ENCODE results near the gene HLCS.
"Not testable (repeated sequence)": the region's sequence is repeated elsewhere in the genome, so short reads cannot be mapped to it uniquely, and the experiment has no call there.

HLCS gene

DNA sequence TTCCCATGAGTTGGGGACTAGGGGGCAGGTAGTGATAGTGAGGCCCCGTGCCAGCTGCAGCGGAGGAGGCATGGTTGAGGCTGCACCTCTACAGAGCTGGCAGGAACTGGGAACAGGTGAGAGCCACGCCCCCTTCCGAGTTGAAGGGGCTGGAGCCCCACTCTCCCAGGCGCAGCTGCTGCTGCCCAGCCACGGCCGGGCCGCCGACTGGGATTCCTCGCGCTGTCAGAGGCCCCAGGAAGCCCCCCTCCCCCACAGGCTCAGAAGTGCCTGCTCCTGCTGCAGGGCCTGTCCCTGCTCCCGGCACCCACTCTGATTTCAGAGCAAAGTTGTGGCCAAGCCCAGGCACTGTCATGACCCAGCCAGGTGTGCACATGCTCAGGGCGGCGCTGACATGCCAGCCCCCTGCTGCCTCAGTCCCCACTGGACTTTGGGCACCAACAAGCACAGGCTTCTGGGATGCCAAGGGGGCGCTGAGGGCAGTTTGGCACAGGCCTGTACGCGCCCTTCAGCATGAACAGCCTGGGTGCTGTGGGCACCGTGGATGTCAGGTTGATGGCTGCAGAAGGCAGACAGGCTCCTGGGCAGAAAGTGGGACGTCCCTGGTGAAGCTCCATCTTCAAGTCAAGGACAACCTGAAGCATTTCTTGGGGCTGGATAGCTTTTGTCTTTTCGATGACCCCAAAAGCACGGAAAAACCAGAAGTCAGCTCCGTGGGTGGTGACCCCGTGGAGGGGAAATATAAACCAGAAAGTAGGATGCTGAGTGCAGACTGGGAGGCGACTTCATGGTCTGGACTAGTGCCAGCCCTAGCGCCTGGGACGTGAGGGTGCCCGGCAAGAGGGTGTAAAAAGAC lies 146.1 kb downstream of the HLCS start:
- Histone ChIP-seq H3K36me3 (no peaks in the 10 kb centered on the region), H3K4me3 (ENCODE audit: low read depth in 1 of 2, low read length in 1 of 2) (no peak overlapping the region), H3K4me1 (ENCODE audit: control insufficient read depth in 1 of 2, insufficient read depth in 1 of 2, low read depth in 1 of 2, low read length in 1 of 2) (no peaks in the 10 kb centered on the region), H3K27me3 (no peaks in the 10 kb centered on the region), H3K9me3 (no peaks in the 10 kb centered on the region), H3K27ac (no peak overlapping the region)
- TF ChIP-seq, protein P1, sequence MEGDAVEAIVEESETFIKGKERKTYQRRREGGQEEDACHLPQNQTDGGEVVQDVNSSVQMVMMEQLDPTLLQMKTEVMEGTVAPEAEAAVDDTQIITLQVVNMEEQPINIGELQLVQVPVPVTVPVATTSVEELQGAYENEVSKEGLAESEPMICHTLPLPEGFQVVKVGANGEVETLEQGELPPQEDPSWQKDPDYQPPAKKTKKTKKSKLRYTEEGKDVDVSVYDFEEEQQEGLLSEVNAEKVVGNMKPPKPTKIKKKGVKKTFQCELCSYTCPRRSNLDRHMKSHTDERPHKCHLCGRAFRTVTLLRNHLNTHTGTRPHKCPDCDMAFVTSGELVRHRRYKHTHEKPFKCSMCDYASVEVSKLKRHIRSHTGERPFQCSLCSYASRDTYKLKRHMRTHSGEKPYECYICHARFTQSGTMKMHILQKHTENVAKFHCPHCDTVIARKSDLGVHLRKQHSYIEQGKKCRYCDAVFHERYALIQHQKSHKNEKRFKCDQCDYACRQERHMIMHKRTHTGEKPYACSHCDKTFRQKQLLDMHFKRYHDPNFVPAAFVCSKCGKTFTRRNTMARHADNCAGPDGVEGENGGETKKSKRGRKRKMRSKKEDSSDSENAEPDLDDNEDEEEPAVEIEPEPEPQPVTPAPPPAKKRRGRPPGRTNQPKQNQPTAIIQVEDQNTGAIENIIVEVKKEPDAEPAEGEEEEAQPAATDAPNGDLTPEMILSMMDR (IDR thresholded peaks at IDR 0.05) = no peak

DNA sequence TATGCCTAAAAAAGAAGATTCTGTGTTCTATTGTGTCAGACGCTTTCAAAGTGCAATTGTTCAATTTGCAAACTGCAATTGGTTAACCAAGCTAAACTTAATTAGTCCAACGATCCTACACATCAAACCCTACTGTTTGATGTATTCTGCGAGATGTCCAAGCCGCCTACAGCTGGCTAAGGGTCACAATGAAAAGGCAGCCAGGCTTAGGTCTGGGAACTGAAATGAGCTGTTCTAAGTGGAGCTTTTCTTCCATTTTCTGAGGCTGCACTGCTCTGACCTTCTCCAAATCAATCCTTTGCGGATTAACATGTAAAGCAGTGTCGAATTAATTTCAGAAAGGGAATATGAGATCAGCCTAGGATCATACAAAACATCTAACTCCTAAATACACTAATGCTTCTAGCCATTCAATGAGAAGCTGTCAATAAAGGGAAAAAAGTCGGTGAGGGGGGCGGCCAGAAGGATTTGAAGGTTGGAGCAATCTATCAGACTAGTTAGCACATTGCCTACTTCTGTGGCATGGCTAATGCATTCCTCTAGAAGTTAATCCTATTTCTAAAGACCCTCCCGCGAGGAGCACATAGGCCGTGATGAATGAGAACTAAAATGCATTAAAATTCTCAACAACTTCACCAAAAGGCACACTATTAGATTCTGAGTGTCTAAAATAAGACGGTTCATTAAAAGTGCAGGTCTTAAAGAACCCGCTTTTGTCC lies 148.6 kb downstream of the HLCS start:
- H3K27me3 ChIP-seq = no peaks in the 10 kb centered on the region
- TF ChIP-seq, protein P1 (IDR thresholded peaks at IDR 0.05) = no peak
- H3K4me3 ChIP-seq (ENCODE audit: low read depth in 1 of 2, low read length in 1 of 2) = no peak overlapping the region

DNA sequence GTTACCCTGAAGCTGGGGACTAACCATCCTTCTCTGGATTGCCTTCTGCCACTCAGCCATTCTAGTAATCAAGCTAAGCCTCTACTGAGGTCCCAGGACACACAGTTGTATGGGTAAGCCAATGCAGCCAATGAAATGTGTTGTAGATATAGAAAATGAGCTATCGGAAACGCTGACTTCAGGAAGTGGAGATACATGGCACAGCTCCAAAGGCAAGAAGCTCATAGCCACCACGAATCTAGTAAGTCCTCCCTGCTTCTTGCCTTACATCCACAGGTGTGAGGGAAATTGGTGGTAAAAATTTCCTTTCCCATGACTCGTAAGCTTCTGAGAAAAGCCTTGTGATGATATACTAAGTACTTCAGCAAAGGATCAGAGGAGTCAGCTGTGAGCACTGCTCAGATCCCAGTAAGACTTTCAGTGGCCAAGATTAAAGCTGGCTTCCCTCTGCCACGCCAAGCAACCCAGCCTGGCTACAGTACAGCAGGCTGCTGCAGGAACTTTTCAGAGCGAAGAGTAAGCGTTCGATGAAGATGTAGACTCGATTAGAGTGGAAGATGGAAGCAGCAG lies 149.8 kb downstream of the HLCS start:
- H3K36me3 ChIP-seq = no peaks in the 10 kb centered on the region
- TF ChIP-seq, protein P1 (IDR thresholded peaks at IDR 0.05) = no peak
- H3K4me3 ChIP-seq (ENCODE audit: low read depth in 1 of 2, low read length in 1 of 2) = no peak overlapping the region

More for the DNA sequence above, 148.6 kb downstream of the HLCS start:
- no peaks in the 10 kb centered on the region for H3K4me1 ChIP-seq (ENCODE audit: control insufficient read depth in 1 of 2, insufficient read depth in 1 of 2, low read depth in 1 of 2, low read length in 1 of 2)
- no peaks in the 10 kb centered on the region for H3K9me3 ChIP-seq
- no peaks in the 10 kb centered on the region for H3K36me3 ChIP-seq
- no peak overlapping the region for H3K27ac ChIP-seq

DNA sequence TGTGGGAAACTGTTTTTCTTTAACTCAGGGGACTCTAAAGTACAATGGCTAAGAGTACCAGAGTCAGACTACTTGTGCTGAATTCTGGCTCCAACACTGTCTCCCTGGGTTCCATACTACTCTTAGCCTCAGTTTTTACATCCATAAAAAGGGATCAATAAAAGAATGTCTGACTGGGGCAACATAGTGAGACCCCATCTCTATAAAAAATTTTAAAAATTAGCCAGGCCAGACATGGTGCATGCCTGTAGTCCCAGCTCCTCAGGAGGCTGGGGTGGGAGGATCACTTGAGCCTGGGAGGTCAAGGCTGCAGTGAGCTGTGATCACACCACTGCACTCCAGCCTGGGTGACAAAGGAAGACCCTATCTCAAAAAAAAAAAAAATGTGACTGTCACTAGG lies 150.4 kb downstream of the HLCS start:
- not testable (repeated sequence) for H3K27me3 ChIP-seq; H3K4me3 ChIP-seq (ENCODE audit: low read depth in 1 of 2, low read length in 1 of 2); H3K4me1 ChIP-seq (ENCODE audit: control insufficient read depth in 1 of 2, insufficient read depth in 1 of 2, low read depth in 1 of 2, low read length in 1 of 2); H3K36me3 ChIP-seq; H3K27ac ChIP-seq; H3K9me3 ChIP-seq

More for the DNA sequence above, 149.8 kb downstream of the HLCS start:
- H3K27me3 ChIP-seq = peaks cover 4% of the 10 kb centered on the region
- H3K4me1 ChIP-seq (ENCODE audit: control insufficient read depth in 1 of 2, insufficient read depth in 1 of 2, low read depth in 1 of 2, low read length in 1 of 2) = no peaks in the 10 kb centered on the region
- H3K9me3 ChIP-seq = no peaks in the 10 kb centered on the region
- no peak overlapping the region for H3K27ac ChIP-seq

DNA sequence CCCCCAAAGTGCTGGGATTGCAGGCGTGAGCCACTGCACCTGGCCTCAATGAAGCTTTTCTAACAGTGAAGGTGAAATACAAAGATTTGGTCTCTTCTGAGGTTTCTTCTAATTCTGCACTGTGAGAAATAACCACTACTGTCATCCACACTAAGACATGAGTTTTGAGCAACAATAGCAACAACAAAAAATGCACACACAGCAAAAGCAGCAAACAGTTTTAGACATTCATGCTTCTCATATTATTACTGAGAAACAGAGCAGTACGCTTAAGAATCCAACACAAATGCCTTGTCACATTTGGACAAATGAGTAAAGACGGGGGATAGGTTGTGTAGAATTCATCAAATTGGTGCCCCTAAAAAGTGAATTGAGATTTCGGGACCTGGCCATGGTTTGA lies 151.2 kb downstream of the HLCS start:
- H3K4me3 ChIP-seq (ENCODE audit: low read depth in 1 of 2, low read length in 1 of 2) = no peak overlapping the region
- no peaks in the 10 kb centered on the region for H3K9me3 ChIP-seq
- H3K36me3 ChIP-seq = no peaks in the 10 kb centered on the region
- no peak overlapping the region for H3K27ac ChIP-seq
- TF ChIP-seq, protein P1 (IDR thresholded peaks at IDR 0.05) = no peak
- H3K4me1 ChIP-seq (ENCODE audit: control insufficient read depth in 1 of 2, insufficient read depth in 1 of 2, low read depth in 1 of 2, low read length in 1 of 2) = no peaks in the 10 kb centered on the region
- peaks cover 4% of the 10 kb centered on the region for H3K27me3 ChIP-seq

DNA sequence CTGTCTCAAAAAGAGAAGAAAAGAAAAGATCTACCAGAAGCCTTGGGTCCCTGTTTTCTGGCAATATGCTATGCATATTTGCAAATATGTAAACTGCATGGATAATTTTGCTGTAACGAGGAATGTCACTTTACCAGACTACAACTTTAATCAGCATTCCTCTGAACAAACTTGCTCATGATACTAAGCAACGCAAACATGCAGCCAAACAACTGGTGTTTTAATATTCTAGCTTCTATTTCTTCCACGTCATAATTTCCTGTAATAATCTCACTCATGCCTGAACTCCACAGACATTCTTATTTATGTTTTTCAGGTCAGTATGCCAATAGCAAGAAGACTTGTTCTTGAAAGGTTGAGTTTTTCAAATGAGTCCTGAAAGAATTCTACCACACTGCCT lies 153.4 kb downstream of the HLCS start:
- no peaks in the 10 kb centered on the region for H3K9me3 ChIP-seq
- no peak overlapping the region for H3K27ac ChIP-seq
- TF ChIP-seq, protein P1 (IDR thresholded peaks at IDR 0.05) = no peak
- H3K4me3 ChIP-seq (ENCODE audit: low read depth in 1 of 2, low read length in 1 of 2) = no peak overlapping the region
- H3K27me3 ChIP-seq = peaks cover 4% of the 10 kb centered on the region
- H3K36me3 ChIP-seq = no peaks in the 10 kb centered on the region
- no peaks in the 10 kb centered on the region for H3K4me1 ChIP-seq (ENCODE audit: control insufficient read depth in 1 of 2, insufficient read depth in 1 of 2, low read depth in 1 of 2, low read length in 1 of 2)
